ENCODE measurements around the gene MSL1. TPM values are rescaled to one million over a fixed set of nuclear protein-coding genes. Genes with fewer than 3 reads are reported as not detected.
"Not testable (repeated sequence)": the region's sequence is repeated elsewhere in the genome, so short reads cannot be mapped to it uniquely, and the experiment has no call there.

The MSL1 gene
- total RNA-seq, 2 experiments from 2014 or later = 95.4 to 97.1 TPM

DNA sequence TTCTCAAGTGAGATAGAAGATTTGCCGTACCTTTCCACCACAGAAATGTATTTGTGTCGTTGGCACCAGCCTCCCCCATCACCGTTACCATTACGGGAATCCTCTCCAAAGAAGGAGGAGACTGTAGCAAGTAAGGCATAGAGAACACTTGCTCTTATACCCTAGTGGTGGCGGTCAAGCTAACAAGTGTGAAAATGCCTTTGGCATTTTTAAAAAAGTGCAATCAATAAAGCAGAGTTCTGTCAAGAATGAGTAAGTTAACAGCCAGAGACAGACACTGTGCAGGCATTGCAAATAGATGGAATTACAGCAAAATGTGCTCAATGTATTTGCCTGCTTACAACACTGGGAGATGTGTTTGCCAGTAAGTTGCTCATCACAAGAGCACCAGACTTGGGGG, 7.7 kb downstream of the MSL1 start:
- DNase-seq = no peak
- Mint-ChIP-seq H3K9me3 (no peaks in the 10 kb centered on the region), H3K27ac (no peak overlapping the region), H3K27me3 (no peaks in the 10 kb centered on the region), H3K4me1 (peaks cover 29% of the 10 kb centered on the region), H3K4me3 (no peak overlapping the region), H3K36me3 (ENCODE audit: low read depth) (peaks cover 76% of the 10 kb centered on the region)
- ChIA-PET POLR2A (no interaction called here), CTCF (interaction anchor here (0.9 to 1.5 kb wide), 3 partner anchors 10 to 16 kb away, joined by 3 to 5 read pairs (median 4); no protein-coding TSS in a partner anchor)

DNA sequence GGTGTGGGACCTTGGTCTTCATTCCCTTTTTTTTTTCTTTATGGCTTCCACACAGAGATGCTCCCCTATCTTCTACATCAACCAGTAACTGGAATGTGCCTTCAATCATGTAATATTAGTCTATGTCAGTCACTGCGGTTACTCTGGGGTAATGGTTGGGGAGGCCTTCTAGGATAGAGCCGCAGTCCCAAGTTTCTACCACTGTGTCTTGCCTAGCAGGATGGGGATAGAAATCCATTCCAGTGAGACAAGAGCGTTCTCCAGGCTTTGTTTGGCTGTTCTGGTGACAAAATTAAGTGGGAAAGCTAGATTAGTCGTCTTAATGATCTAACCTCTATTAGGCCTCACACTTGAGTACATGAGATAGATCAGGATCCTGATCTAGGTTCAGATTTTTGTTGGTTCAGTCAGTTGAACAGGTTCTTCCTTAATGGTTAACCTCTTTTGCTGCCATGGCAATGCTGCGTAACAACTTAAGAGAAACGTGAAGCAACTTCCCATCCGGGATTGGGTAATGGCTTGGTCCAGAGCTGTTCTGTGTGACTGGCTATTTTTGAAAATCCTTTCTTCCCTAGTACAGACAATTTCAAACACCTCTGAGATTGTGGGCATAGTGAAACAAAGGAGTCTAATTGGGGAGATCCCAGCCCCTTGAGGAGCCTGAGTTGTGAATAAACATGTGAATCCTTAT, 8.7 kb downstream of the MSL1 start:
- Mint-ChIP-seq H3K4me3 (no peak overlapping the region), H3K27me3 (no peaks in the 10 kb centered on the region), H3K9me3 (no peaks in the 10 kb centered on the region), H3K27ac (no peak overlapping the region), H3K4me1 (peaks cover 21% of the 10 kb centered on the region), H3K36me3 (ENCODE audit: low read depth) (peaks cover 81% of the 10 kb centered on the region)
- ChIA-PET POLR2A (no interaction called here), CTCF (interaction anchor here (0.7 to 1.5 kb wide), 3 partner anchors 9 to 18 kb away, joined by 3 to 5 read pairs (median 3); no protein-coding TSS in a partner anchor)
- no peak for DNase-seq

DNA sequence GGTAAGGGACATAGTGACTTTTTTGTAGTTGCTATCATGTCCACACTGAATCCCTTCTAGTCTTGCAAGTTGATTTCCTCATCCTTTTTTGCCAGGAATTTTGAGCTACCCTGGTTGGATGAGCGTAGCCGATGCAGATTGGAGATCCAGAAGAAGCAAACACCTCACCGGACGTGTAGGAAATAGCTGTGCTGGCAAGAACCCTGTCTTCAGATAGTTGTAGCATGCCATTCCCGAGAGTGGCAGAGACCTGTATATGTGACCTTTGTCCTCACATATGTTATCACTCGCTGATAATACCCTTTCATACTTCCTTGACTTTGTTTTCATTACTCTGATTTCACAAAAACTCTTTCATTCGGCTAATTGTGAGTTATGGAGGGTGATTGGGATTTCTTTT, 12.4 kb downstream of the MSL1 start:
- H3K36me3 Mint-ChIP-seq (ENCODE audit: low read depth) = peaks cover 78% of the 10 kb centered on the region
- H3K27ac Mint-ChIP-seq = no peak overlapping the region
- no peaks in the 10 kb centered on the region for H3K27me3 Mint-ChIP-seq
- no peaks in the 10 kb centered on the region for H3K9me3 Mint-ChIP-seq
- no peak overlapping the region for H3K4me3 Mint-ChIP-seq
- POLR2A ChIA-PET = no interaction called here
- no peak for DNase-seq
- CTCF ChIA-PET = interaction anchor here (0.6 to 2.7 kb wide), 4 partner anchors 10 to 34 kb away, joined by 3 to 12 read pairs (median 7); partner anchors contain the start of gene NR1D1
- H3K4me1 Mint-ChIP-seq = peaks cover 28% of the 10 kb centered on the region

DNA sequence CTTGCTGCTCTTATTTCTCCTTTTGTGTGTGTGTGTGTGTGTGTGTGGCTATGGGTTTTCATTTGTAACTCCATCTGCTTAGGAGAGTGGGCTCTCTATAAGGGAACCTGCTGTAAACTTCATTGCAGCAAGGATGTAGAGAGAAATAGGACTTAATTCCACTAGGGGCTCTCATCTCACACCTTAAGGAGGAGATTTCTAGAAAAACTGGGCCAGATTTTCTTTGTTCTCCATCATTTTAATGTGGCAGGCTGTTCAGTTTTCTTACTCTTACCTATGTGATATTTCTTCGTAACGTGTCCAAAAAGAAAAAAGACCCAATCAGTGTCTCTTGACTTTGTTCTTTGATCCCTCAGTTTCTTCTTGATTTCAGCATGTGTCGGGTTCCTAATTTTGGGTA, 14.0 kb downstream of the MSL1 start:
- no peak overlapping the region for H3K4me3 Mint-ChIP-seq
- H3K27me3 Mint-ChIP-seq = no peaks in the 10 kb centered on the region
- peak overlapping the region; percentile 7 for H3K27ac Mint-ChIP-seq
- no peaks in the 10 kb centered on the region for H3K9me3 Mint-ChIP-seq
- DNase-seq = no peak
- POLR2A ChIA-PET = no interaction called here
- H3K4me1 Mint-ChIP-seq = peaks cover 35% of the 10 kb centered on the region
- peaks cover 66% of the 10 kb centered on the region for H3K36me3 Mint-ChIP-seq (ENCODE audit: low read depth)
- CTCF ChIA-PET = no interaction called here

DNA sequence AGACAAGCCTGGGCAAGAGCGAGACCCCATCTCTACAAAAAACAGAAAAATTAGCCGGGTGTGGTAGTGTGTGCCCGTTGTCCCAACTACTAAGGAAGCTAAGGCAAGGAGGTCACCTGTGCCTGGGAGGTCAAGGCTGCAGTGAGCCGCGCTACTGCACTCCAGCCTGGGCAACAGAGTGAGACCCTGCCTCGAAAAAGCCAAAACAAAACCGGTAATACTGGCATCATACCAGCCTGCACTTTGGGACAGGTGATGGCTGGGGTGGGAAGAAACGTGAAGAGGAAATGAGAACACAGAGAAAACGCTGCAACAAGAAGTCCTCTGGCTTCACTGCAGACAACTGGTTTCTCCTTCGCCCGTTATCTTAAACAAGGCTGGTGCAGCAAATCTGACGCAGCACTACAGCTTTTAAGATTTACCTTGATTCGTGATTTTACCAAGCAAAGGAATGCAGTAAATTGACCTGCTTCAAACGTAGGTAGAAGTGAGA, 17.8 kb downstream of the MSL1 start:
- Mint-ChIP-seq H3K36me3 (ENCODE audit: low read depth) (peaks cover 45% of the 10 kb centered on the region), H3K27ac (peak overlapping the region; percentile 96), H3K9me3 (no peaks in the 10 kb centered on the region), H3K4me3 (peak overlapping the region; percentile 98), H3K27me3 (no peaks in the 10 kb centered on the region), H3K4me1 (peaks cover 42% of the 10 kb centered on the region)
- DNase-seq = no peak
- ChIA-PET CTCF (interaction anchor here (0.6 to 3.8 kb wide), 12 partner anchors 10 to 1680 kb away, joined by 3 to 15 read pairs (median 4); partner anchors contain the start of gene NR1D1), POLR2A (no interaction called here)

DNA sequence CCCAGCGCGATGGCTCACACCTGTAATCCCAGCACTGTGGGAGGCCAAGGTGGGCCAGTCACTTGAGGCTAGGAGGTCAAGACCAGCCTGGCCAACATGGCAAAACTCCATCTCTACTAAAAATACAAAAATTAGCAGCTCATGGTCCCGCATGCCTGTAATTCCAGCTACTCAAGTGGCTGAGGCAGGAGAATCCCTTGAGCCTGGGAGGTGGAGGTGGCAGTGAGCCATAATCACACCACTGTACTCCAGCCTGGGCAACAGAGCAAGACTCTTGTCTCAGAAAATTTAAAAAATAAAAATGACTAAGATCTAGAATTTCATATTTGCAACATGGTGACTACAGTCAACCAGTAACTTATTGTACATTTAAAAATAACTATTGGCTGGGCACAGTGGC, 21.4 kb downstream of the MSL1 start:
- H3K27me3 Mint-ChIP-seq, H3K9me3 Mint-ChIP-seq, POLR2A ChIA-PET, H3K4me3 Mint-ChIP-seq, H3K27ac Mint-ChIP-seq, DNase-seq: not testable (repeated sequence)
- H3K4me1 Mint-ChIP-seq = peaks cover 52% of the 10 kb centered on the region
- CTCF ChIA-PET = interaction anchor here (0.7 to 0.9 kb wide), 3 partner anchors 9 to 116 kb away, joined by 3 to 4 read pairs (median 3); no protein-coding TSS in a partner anchor
- peaks cover 44% of the 10 kb centered on the region for H3K36me3 Mint-ChIP-seq (ENCODE audit: low read depth)

DNA sequence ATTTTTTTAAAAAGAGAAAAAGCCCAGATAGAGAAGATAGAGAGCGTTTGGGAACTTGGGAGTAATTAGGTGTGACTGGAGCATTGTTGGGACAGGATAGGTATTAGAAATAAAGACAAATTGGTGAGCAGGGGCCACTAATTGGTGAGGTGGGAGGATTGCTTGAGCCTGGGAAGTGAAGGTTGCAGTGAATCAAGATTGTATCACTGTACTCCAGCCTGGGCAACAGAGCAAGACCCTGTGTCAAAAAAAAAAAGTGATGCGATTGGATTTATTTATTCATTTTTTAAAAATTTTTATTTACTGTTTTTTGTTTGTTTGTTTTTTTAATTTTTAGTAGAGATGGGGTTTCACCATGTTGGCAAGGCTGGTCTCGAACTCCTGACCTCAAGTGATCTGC, 23.7 kb downstream of the MSL1 start:
- POLR2A ChIA-PET = no interaction called here
- peaks cover 54% of the 10 kb centered on the region for H3K4me1 Mint-ChIP-seq

DNA sequence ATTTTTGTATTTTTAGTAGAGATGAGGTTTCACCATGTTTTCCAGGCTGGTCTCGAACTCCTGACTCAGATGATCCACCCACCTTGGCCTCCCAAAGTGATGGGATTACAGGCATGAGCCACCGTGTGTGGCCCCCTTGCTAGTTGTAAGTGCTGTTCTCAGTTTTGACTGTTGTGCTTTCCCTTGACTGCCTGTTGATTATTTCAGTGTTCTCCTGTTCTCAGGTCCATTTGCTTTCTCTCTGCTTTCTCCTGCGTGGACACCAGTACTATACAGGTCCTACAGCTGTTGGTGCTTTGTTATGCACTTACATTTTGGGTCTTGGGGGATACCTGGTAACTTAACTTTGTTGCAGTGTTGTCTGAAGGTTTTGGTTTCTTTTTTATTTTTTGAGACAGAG, 26.8 kb downstream of the MSL1 start:
- Mint-ChIP-seq H3K36me3 (ENCODE audit: low read depth) (peaks cover 58% of the 10 kb centered on the region), H3K9me3 (no peaks in the 10 kb centered on the region), H3K27me3 (no peaks in the 10 kb centered on the region), H3K4me3 (no peak overlapping the region), H3K4me1 (peaks cover 45% of the 10 kb centered on the region), H3K27ac (no peak overlapping the region)
- no peak for DNase-seq
- POLR2A ChIA-PET = interaction anchor here (0.6 kb wide), 1 partner anchor 57 kb away, joined by 4 read pairs; no protein-coding TSS in a partner anchor
- CTCF ChIA-PET = interaction anchor here (0.6 to 1.0 kb wide), 4 partner anchors 9 to 86 kb away, joined by 3 to 4 read pairs (median 3); no protein-coding TSS in a partner anchor

More for the DNA sequence above, 23.7 kb downstream of the MSL1 start:
- CTCF ChIA-PET = no interaction called here
- no peak for DNase-seq
- H3K27me3 Mint-ChIP-seq = no peaks in the 10 kb centered on the region
- no peak overlapping the region for H3K27ac Mint-ChIP-seq
- peaks cover 60% of the 10 kb centered on the region for H3K36me3 Mint-ChIP-seq (ENCODE audit: low read depth)
- H3K4me3 Mint-ChIP-seq = no peak overlapping the region
- no peaks in the 10 kb centered on the region for H3K9me3 Mint-ChIP-seq

DNA sequence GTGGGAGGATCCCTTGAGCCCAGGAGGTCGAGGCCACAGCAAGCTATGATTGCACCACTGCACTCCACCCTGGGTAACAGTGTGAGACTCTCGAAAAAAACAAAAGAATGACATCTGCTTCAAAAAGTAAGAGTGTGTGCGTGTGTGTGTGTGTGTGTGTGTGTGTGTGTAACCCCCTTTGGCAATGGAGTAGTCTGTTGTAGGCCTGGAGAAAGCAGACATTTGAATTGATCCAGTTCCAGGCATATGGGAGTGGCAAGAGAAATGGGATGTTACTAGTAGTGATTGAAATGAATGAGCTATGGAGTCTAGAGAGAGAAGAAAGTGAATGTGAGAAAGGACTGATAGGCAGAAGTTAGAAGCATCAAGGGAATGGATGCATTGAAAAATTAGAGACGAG, 28.5 kb downstream of the MSL1 start:
- H3K27ac Mint-ChIP-seq = no peak overlapping the region
- no peak overlapping the region for H3K4me3 Mint-ChIP-seq
- no peak for DNase-seq
- H3K9me3 Mint-ChIP-seq = no peaks in the 10 kb centered on the region
- ChIA-PET CTCF (interaction anchor here (1.0 to 1.5 kb wide), 3 partner anchors 16 to 36 kb away, joined by 3 read pairs; no protein-coding TSS in a partner anchor), POLR2A (no interaction called here)
- H3K27me3 Mint-ChIP-seq = no peaks in the 10 kb centered on the region
- peaks cover 46% of the 10 kb centered on the region for H3K4me1 Mint-ChIP-seq
- H3K36me3 Mint-ChIP-seq (ENCODE audit: low read depth) = peaks cover 69% of the 10 kb centered on the region

DNA sequence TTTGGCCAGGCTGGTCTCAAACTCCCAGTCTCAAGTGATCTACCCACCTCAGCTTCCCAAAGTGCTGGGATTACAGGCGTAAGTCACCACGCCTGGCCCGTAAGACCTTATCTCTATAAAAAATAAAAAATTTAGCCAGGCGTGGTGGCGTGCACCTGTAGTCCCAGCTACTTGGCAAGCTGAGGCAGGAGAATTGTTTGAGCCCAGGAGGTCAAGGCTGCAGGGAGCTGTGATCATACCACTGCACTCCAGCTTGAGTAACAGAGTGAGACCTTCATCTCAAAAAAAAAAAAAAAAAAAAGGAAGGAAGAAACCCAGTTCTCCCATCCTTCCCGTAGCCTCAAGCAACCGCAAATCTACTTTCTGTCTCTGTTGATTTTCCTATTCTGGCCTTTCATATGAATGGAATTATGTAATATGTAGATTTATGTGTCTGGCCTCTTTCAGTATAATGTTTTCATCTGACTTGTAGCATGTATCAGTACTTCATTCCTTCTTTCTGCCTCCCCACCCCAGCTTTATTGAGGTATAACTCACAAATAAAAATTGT, 29.7 kb downstream of the MSL1 start:
- H3K4me3 Mint-ChIP-seq = no peak overlapping the region
- H3K27me3 Mint-ChIP-seq = no peaks in the 10 kb centered on the region
- H3K4me1 Mint-ChIP-seq = peaks cover 45% of the 10 kb centered on the region
- DNase-seq = no peak
- POLR2A ChIA-PET = interaction anchor here (0.7 kb wide), 1 partner anchor 11 kb away, joined by 4 read pairs; the partner anchor contains the start of gene CASC3
- no peak overlapping the region for H3K27ac Mint-ChIP-seq
- CTCF ChIA-PET = interaction anchor here (0.5 to 3.4 kb wide), 8 partner anchors 9 to 294 kb away, joined by 3 to 28 read pairs (median 4); no protein-coding TSS in a partner anchor
- no peaks in the 10 kb centered on the region for H3K9me3 Mint-ChIP-seq
- H3K36me3 Mint-ChIP-seq (ENCODE audit: low read depth) = peaks cover 72% of the 10 kb centered on the region

DNA sequence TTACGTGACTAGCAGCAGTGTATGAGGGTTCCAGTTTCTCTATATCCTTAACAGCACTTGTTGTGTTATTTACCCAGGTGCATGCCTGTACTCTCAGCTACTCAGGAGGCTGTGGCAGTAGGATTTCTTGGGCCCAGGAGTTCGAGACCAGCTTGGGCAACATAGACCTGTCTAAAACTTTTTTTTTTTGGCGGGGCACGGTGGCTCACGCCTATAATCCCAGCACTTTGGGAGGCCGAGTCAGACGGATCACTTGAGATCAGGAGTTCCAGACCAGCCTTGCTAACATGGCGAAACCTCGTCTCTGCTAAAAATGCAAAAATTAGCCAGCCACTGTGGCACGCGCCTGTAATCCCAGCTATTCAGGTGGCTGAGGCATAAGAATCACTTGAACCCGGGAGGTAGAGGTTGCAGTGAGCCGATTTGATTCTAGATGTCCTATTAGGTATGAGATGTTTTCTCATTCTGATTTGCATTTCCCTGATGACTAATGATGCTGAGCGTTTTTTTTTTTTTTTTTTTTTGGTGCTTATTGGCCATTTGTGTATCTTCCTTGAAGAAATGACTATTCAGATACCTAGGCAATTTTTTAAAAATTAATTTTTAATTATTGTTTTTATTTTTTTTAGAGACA, 31.9 kb downstream of the MSL1 start:
- Mint-ChIP-seq H3K4me1 (peaks cover 29% of the 10 kb centered on the region), H3K4me3 (no peak overlapping the region), H3K27ac (peak overlapping the region; percentile 66), H3K36me3 (ENCODE audit: low read depth) (peaks cover 57% of the 10 kb centered on the region), H3K9me3 (no peaks in the 10 kb centered on the region), H3K27me3 (no peaks in the 10 kb centered on the region)
- no peak for DNase-seq
- CTCF ChIA-PET = interaction anchor here (0.6 to 3.4 kb wide), 6 partner anchors 14 to 1747 kb away, joined by 3 to 28 read pairs (median 4); partner anchors contain the start of gene NR1D1
- POLR2A ChIA-PET = no interaction called here

DNA sequence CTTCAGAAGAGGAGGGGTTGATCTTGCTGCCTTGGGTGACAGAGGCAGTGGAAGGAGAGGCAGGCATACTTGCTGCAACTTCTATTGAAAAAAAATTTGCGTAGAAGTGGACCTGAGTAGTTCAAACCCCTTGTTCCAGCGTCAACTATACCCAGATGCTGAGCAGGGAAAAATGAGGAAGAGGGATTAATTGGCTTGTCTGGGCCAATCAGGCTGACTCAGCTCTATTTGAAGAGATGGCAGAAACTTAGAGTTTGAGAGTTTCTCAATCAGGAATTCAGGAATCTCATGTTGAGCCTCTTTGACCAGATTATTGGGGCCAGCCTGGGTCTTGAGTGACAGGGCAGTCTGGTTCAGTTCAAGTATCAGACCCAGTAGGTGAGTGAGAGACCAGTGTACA, 36.2 kb downstream of the MSL1 start:
- H3K9me3 Mint-ChIP-seq = no peaks in the 10 kb centered on the region
- ChIA-PET POLR2A (no interaction called here), CTCF (interaction anchor here (0.8 to 1.4 kb wide), 4 partner anchors 9 to 144 kb away, joined by 3 to 4 read pairs (median 4); no protein-coding TSS in a partner anchor)
- no peaks in the 10 kb centered on the region for H3K27me3 Mint-ChIP-seq
- H3K4me3 Mint-ChIP-seq = no peak overlapping the region
- H3K27ac Mint-ChIP-seq = no peak overlapping the region
- peaks cover 39% of the 10 kb centered on the region for H3K36me3 Mint-ChIP-seq (ENCODE audit: low read depth)
- no peak for DNase-seq
- H3K4me1 Mint-ChIP-seq = peaks cover 16% of the 10 kb centered on the region
